Natural killer cell (primary cell): ENCODE measurements around the gene RAPGEF4. TPM values are rescaled to one million over a fixed set of nuclear protein-coding genes. Genes with fewer than 3 reads are reported as not detected.

ENCODE experiments used
- ATAC-seq, 3 donors: fragments of 150-1000 bp in 2 of 3; fragments of 200-7000 bp in 1 of 3; cut with Tn5 transposase; 1 replicate in 1 of 3; 2 replicates in 2 of 3; pipeline ENCODE4 v1.10.0; 2021; ENCODE audit warnings: mild to moderate bottlenecking in 2 of 3, moderate library complexity in 2 of 3
- DNase-seq, 2 donors: peaks; one replicate each; pipeline versions ENCODE4 v3.0.0 to v3.0.0-alpha.2; 2013 to 2021; ENCODE audit warnings: mixed read lengths in 1 of 2
- H3K27ac ChIP-seq: one replicate; pipeline ENCODE4 v1.5.1; 2013; ENCODE audit warnings: mild to moderate bottlenecking, low read length
- H3K27me3 ChIP-seq: one replicate; pipeline ENCODE4 v1.6.1; 2013; ENCODE audit warnings: low read length; ENCODE audit not compliant: control insufficient read depth, insufficient read depth
- H3K36me3 ChIP-seq: one replicate; pipeline ENCODE4 v1.6.1; 2013; ENCODE audit warnings: low read length; ENCODE audit not compliant: control insufficient read depth, insufficient read depth
- H3K4me1 ChIP-seq: one replicate; pipeline ENCODE4 v1.6.1; 2013; ENCODE audit warnings: low read length; ENCODE audit not compliant: control insufficient read depth, insufficient read depth
- H3K4me3 ChIP-seq: one replicate; pipeline ENCODE4 v1.5.1; 2013; ENCODE audit warnings: low read length
- H3K9me3 ChIP-seq: one replicate; pipeline ENCODE4 v1.6.1; 2013; ENCODE audit warnings: low read length; ENCODE audit not compliant: control insufficient read depth, insufficient read depth
- H3K27ac Mint-ChIP-seq, 2 donors: one replicate each; pipeline ENCODE4 v1.8.0; 2022; ENCODE audit warnings: mild to moderate bottlenecking in 2 of 2, mixed read lengths in 2 of 2, moderate library complexity in 1 of 2
- H3K27me3 Mint-ChIP-seq, 2 donors: one replicate each; pipeline ENCODE4 v1.8.0; 2022; ENCODE audit warnings: low read depth in 2 of 2, mixed read lengths in 2 of 2
- H3K36me3 Mint-ChIP-seq: one replicate; pipeline ENCODE4 v1.8.0; 2022; ENCODE audit warnings: mixed read lengths
- H3K4me1 Mint-ChIP-seq, 2 donors: one replicate each; pipeline ENCODE4 v1.8.0; 2022; ENCODE audit warnings: mixed read lengths in 2 of 2
- H3K4me3 Mint-ChIP-seq: one replicate; pipeline ENCODE4 v1.8.0; 2022; ENCODE audit warnings: mild to moderate bottlenecking, moderate library complexity, mixed read lengths
- H3K9me3 Mint-ChIP-seq, 2 donors: one replicate each; pipeline ENCODE4 v1.8.0; 2022; ENCODE audit warnings: mixed read lengths in 2 of 2
- CTCF ChIP-seq: fragments of 200-600 bp; IDR thresholded peaks from one replicate; pipeline ENCODE4 v1.8.0; 2022; ENCODE audit warnings: antibody characterized with exemption
- whole genome bisulfite sequencing: methylation state at CpG from one replicate; pipeline ENCODE4 v1.1.7; 2013; ENCODE audit warnings: missing lambda C conversion rate; ENCODE audit not compliant: insufficient coverage; 5-methylcytosine and 5-hydroxymethylcytosine counted together
- intact Hi-C: fragments of 100-400 bp; cut with micrococcal nuclease; formaldehyde crosslinking; loops from one replicate; pipeline ENCODE4 v1.14.2; 2022
- total RNA-seq, 4 donors: library from RNA; stranded (reverse); fragments of 120-200 nt in 1 of 4; gene quantifications; one replicate each; pipeline versions ENCODE4 v1.2.3 to v1.2.4, GENCODE V29; 2013 to 2022

Gene RAPGEF4
- total RNA-seq, 3 donors from 2014 or later (not counting 1 experiment from before 2014, with no cell fraction given) = 0.50 TPM; not detected in 2

GRCh38 chr2:172865422-172865821 lies 129.8 kb downstream of the RAPGEF4 start:
- Mint-ChIP-seq H3K36me3 (no peaks in the 10 kb centered on the region), H3K27ac (no peak overlapping the region), H3K4me3 (no peak overlapping the region), H3K9me3 (no peaks in the 10 kb centered on the region), H3K4me1 (no peaks in the 10 kb centered on the region), H3K27me3 (peaks cover 0 to 15% of the 10 kb centered on the region in 2 donors)
- no peak for DNase-seq
- Histone ChIP-seq H3K27ac (no peak overlapping the region), H3K4me3 (no peak overlapping the region), H3K9me3 (no peaks in the 10 kb centered on the region), H3K36me3 (no peaks in the 10 kb centered on the region), H3K4me1 (no peaks in the 10 kb centered on the region), H3K27me3 (no peaks in the 10 kb centered on the region)
- WGBS = 52% methylated on average over 1 of the region's 3 CpGs
- ATAC-seq = no peak
- TF ChIP-seq CTCF = no peak
- intact Hi-C loops = no loop called here

- Mint-ChIP-seq H3K9me3 (no peaks in the 10 kb centered on the region), H3K27me3 (peaks cover 0 to 6% of the 10 kb centered on the region in 2 donors), H3K36me3 (no peaks in the 10 kb centered on the region), H3K4me1 (no peaks in the 10 kb centered on the region), H3K27ac (no peak overlapping the region), H3K4me3 (no peak overlapping the region)
- H3K4me1 ChIP-seq = no peaks in the 10 kb centered on the region
- TF ChIP-seq CTCF = no peak
- H3K9me3 ChIP-seq = no peaks in the 10 kb centered on the region
- DNase-seq (no peak), ATAC-seq (no peak)
- intact Hi-C loops = no loop called here
- no peak overlapping the region for H3K27ac ChIP-seq
- no peaks in the 10 kb centered on the region for H3K36me3 ChIP-seq
- H3K27me3 ChIP-seq = no peaks in the 10 kb centered on the region
- 92% methylated on average over 4 of the region's 5 CpGs for WGBS
- H3K4me3 ChIP-seq = no peak overlapping the region
Observed at GRCh38 chr2:172869861-172870260, 134.2 kb downstream of the RAPGEF4 start.

- no peaks in the 10 kb centered on the region for H3K4me1 Mint-ChIP-seq
- WGBS = 91% methylated on average over 2 of the region's 2 CpGs
Observed at GRCh38 chr2:172870396-172870795, 134.8 kb downstream of the RAPGEF4 start.

More at GRCh38 chr2:172870396-172870795, 134.8 kb downstream of the RAPGEF4 start:
- Mint-ChIP-seq H3K27me3 (peaks cover 0 to 4% of the 10 kb centered on the region in 2 donors), H3K9me3 (no peaks in the 10 kb centered on the region), H3K27ac (no peak overlapping the region), H3K4me3 (no peak overlapping the region), H3K36me3 (no peaks in the 10 kb centered on the region)
- H3K27ac ChIP-seq = no peak overlapping the region
- no peaks in the 10 kb centered on the region for H3K4me1 ChIP-seq
- H3K36me3 ChIP-seq = no peaks in the 10 kb centered on the region
- no peaks in the 10 kb centered on the region for H3K27me3 ChIP-seq
- no peak for TF ChIP-seq CTCF
- ATAC-seq (no peak), DNase-seq (no peak)
- intact Hi-C loops = no loop called here
- H3K9me3 ChIP-seq = no peaks in the 10 kb centered on the region
- no peak overlapping the region for H3K4me3 ChIP-seq
